ENCODE data around the gene CBX6.

Gene CBX6

GRCh38 chr22:38872172-38872830 lies at the start of gene CBX6:
Gene CBX6 (minus strand): TSS chr22:38872216. CDS start chr22:38872190, 26 bp downstream.
- TF ChIP-seq GLIS3 (CRISPR knock-in tag; IDR thresholded peaks at IDR 0.05) (no peak), ZFP30 (CRISPR knock-in tag; IDR thresholded peaks at IDR 0.05) (no peak), POU6F1 (CRISPR knock-in tag; IDR thresholded peaks at IDR 0.05; ENCODE audit: borderline replicate concordance, low read depth) (no peak), ZNF70 (CRISPR knock-in tag; IDR thresholded peaks at IDR 0.05) (no peak), ARNTL (CRISPR knock-in tag; IDR thresholded peaks at IDR 0.05; ENCODE audit: borderline replicate concordance, low read depth) (no peak), RARB (CRISPR knock-in tag; IDR thresholded peaks at IDR 0.05) (no peak), CSRNP3 (CRISPR knock-in tag; IDR thresholded peaks at IDR 0.05) (no peak), PATZ1 (CRISPR knock-in tag; IDR thresholded peaks at IDR 0.05; ENCODE audit: borderline replicate concordance) (no peak), SNAI2 (CRISPR knock-in tag; IDR thresholded peaks at IDR 0.05) (no peak)
- ATAC-seq: peak; percentile 54

GRCh38 chr22:38921806-38922205 lies 49.8 kb upstream of the CBX6 start:
- TF ChIP-seq OSR1 (CRISPR knock-in tag; IDR thresholded peaks at IDR 0.05): no peak
- TF ChIP-seq PATZ1 (CRISPR knock-in tag; IDR thresholded peaks at IDR 0.05; ENCODE audit: borderline replicate concordance): no peak
- no peak for TF ChIP-seq BACH2 (CRISPR knock-in tag; IDR thresholded peaks at IDR 0.05; ENCODE audit: borderline replicate concordance)
- no peak for TF ChIP-seq ZNF70 (CRISPR knock-in tag; IDR thresholded peaks at IDR 0.05)
- no peak for TF ChIP-seq ZFP30 (CRISPR knock-in tag; IDR thresholded peaks at IDR 0.05)
- TF ChIP-seq SNAI2 (CRISPR knock-in tag; IDR thresholded peaks at IDR 0.05): no peak
- TF ChIP-seq TSHZ2 (CRISPR knock-in tag; IDR thresholded peaks at IDR 0.05): no peak
- TF ChIP-seq TCF4 (CRISPR knock-in tag; IDR thresholded peaks at IDR 0.05; ENCODE audit: borderline replicate concordance): no peak
- no peak for TF ChIP-seq ARNTL (CRISPR knock-in tag; IDR thresholded peaks at IDR 0.05; ENCODE audit: borderline replicate concordance, low read depth)
- no peak for TF ChIP-seq CSDC2 (CRISPR knock-in tag; IDR thresholded peaks at IDR 0.05)
- TF ChIP-seq POU6F1 (CRISPR knock-in tag; IDR thresholded peaks at IDR 0.05; ENCODE audit: borderline replicate concordance, low read depth): no peak
- TF ChIP-seq RARB (CRISPR knock-in tag; IDR thresholded peaks at IDR 0.05): no peak
- no peak for TF ChIP-seq PPARA (CRISPR knock-in tag; IDR thresholded peaks at IDR 0.05; ENCODE audit: borderline replicate concordance)
- TF ChIP-seq CSRNP3 (CRISPR knock-in tag; IDR thresholded peaks at IDR 0.05): no peak
- TF ChIP-seq CREB5 (CRISPR knock-in tag; IDR thresholded peaks at IDR 0.05; ENCODE audit: low read depth): no peak
- TF ChIP-seq ZC3H10 (CRISPR knock-in tag; IDR thresholded peaks at IDR 0.05): no peak
- TF ChIP-seq ISL1 (CRISPR knock-in tag; IDR thresholded peaks at IDR 0.05): no peak
- TF ChIP-seq GLIS3 (CRISPR knock-in tag; IDR thresholded peaks at IDR 0.05): no peak
- no peak for TF ChIP-seq ZNF8 (CRISPR knock-in tag; IDR thresholded peaks at IDR 0.05)
- no peak for TF ChIP-seq ZNF565 (CRISPR knock-in tag; conservative IDR thresholded peaks at IDR 0.05; ENCODE audit: low read depth)
- no peak for ATAC-seq
